Progenitor cell of endocrine pancreas (in vitro differentiated cells): ENCODE results near the gene HACD2. TPM values are rescaled to one million over a fixed set of nuclear protein-coding genes. Genes with fewer than 3 reads are reported as not detected.

ENCODE experiments used
- DNase-seq: peaks from one replicate; pipeline ENCODE4 v3.0.0; 2021; ENCODE audit warnings: low spot score; ENCODE audit not compliant: unreplicated experiment
- H3K27ac Mint-ChIP-seq: 2 replicates; pipeline ENCODE4 v1.8.0; 2021; ENCODE audit warnings: mild to moderate bottlenecking, moderate library complexity, mixed read lengths
- H3K27me3 Mint-ChIP-seq: 2 replicates; pipeline ENCODE4 v1.8.0; 2021; ENCODE audit warnings: mixed read lengths
- H3K36me3 Mint-ChIP-seq: 2 replicates; pipeline ENCODE4 v1.8.0; 2022; ENCODE audit warnings: mixed read lengths; ENCODE audit not compliant: insufficient read depth
- H3K4me1 Mint-ChIP-seq: 2 replicates; pipeline ENCODE4 v1.8.0; 2021; ENCODE audit warnings: low read depth, mixed read lengths
- H3K4me3 Mint-ChIP-seq: 2 replicates; pipeline ENCODE4 v1.8.0; 2021; ENCODE audit warnings: low read depth, mild to moderate bottlenecking, moderate library complexity, mixed read lengths
- H3K9me3 Mint-ChIP-seq: 2 replicates; pipeline ENCODE4 v1.8.0; 2021; ENCODE audit warnings: low read depth, mixed read lengths
- total RNA-seq: library from RNA; stranded (reverse); gene quantifications from 2 replicates; pipeline ENCODE4 v1.2.1, GENCODE V29; 2021
- TF ChIP-seq, protein P1 (sequence below): fragments of 200-600 bp; sonication (generic); IDR thresholded peaks from one replicate; pipeline ENCODE4 v1.5.0; 2021; ENCODE audit warnings: antibody characterized with exemption, mild to moderate bottlenecking; ENCODE audit not compliant: unreplicated experiment

Gene HACD2
- total RNA-seq, 1 donor from 2014 or later = 57.6 TPM

DNA sequence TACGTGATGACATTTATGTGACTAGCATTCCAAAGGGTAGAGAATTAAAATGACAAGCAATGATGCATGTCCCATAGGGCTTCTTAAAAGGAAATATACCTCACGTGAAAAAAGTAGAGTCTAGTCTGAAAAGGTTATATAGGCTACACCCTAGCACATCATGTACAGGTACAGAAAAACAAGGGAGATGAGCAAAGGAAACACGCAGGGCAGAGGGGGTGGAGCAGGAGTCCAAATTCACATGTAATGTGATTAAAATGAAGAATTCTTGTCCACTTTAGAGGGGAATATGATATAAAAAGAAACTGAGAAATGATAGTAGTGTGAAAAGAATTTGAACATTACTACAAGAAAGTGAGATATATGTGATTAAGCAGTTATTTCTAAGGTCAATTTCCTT is 59.4 kb downstream of the HACD2 start:
- TF ChIP-seq, protein P1, sequence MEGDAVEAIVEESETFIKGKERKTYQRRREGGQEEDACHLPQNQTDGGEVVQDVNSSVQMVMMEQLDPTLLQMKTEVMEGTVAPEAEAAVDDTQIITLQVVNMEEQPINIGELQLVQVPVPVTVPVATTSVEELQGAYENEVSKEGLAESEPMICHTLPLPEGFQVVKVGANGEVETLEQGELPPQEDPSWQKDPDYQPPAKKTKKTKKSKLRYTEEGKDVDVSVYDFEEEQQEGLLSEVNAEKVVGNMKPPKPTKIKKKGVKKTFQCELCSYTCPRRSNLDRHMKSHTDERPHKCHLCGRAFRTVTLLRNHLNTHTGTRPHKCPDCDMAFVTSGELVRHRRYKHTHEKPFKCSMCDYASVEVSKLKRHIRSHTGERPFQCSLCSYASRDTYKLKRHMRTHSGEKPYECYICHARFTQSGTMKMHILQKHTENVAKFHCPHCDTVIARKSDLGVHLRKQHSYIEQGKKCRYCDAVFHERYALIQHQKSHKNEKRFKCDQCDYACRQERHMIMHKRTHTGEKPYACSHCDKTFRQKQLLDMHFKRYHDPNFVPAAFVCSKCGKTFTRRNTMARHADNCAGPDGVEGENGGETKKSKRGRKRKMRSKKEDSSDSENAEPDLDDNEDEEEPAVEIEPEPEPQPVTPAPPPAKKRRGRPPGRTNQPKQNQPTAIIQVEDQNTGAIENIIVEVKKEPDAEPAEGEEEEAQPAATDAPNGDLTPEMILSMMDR = no peak
- peaks cover 28% of the 10 kb centered on the region for H3K4me1 Mint-ChIP-seq
- no peaks in the 10 kb centered on the region for H3K27me3 Mint-ChIP-seq
- no peak overlapping the region for H3K4me3 Mint-ChIP-seq
- H3K9me3 Mint-ChIP-seq = no peaks in the 10 kb centered on the region
- H3K36me3 Mint-ChIP-seq = peaks cover 25% of the 10 kb centered on the region
- no peak overlapping the region for H3K27ac Mint-ChIP-seq
- DNase-seq = no peak

DNA sequence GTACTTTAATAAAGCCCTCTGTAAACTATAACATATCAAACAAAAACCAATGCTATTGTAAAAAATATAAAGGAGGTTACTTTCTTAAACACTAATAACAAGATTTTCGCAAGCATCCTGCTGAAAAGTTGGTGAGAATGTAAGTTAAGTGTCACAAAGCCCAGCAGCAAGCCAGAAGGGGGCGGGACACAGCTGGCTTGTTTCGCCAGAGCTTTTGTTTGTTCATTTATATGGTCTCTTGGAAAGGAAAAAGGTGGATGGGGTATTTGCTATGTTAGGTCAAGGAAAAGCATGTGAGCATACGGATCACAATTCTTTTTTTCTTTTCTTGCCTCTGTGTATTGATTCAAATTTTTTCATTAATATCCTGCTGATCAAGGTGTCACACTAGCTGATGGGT is 59.9 kb downstream of the HACD2 start:
- no peak for DNase-seq
- no peaks in the 10 kb centered on the region for H3K9me3 Mint-ChIP-seq
- H3K27ac Mint-ChIP-seq = no peak overlapping the region
- H3K27me3 Mint-ChIP-seq = no peaks in the 10 kb centered on the region
- no peak overlapping the region for H3K4me3 Mint-ChIP-seq
- peaks cover 25% of the 10 kb centered on the region for H3K36me3 Mint-ChIP-seq
- peaks cover 28% of the 10 kb centered on the region for H3K4me1 Mint-ChIP-seq
- TF ChIP-seq, protein P1 = no peak

DNA sequence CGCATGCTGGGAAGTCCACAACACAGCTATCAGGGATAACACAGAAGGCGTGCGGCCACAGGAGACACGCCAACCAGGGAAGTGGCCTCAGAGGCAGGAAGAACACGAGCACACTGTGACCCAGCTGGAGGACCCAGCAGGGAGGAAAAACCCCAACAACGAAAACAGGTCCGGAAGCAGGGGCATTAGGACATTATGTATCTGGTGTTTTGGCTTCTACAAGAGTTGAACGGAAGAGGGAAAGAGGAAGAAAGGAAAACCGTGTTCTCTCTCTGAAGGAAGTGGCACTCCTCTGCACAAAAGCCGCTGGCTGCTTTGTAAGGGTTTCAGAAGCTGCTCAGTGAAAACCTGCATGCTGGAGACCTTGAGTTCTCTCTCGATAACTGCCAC is 61.8 kb downstream of the HACD2 start:
- H3K36me3 Mint-ChIP-seq = peaks cover 25% of the 10 kb centered on the region
- TF ChIP-seq, protein P1 = no peak
- no peaks in the 10 kb centered on the region for H3K27me3 Mint-ChIP-seq
- no peak overlapping the region for H3K4me3 Mint-ChIP-seq
- H3K4me1 Mint-ChIP-seq = peaks cover 25% of the 10 kb centered on the region
- H3K27ac Mint-ChIP-seq = no peak overlapping the region
- DNase-seq = no peak
- H3K9me3 Mint-ChIP-seq = no peaks in the 10 kb centered on the region

DNA sequence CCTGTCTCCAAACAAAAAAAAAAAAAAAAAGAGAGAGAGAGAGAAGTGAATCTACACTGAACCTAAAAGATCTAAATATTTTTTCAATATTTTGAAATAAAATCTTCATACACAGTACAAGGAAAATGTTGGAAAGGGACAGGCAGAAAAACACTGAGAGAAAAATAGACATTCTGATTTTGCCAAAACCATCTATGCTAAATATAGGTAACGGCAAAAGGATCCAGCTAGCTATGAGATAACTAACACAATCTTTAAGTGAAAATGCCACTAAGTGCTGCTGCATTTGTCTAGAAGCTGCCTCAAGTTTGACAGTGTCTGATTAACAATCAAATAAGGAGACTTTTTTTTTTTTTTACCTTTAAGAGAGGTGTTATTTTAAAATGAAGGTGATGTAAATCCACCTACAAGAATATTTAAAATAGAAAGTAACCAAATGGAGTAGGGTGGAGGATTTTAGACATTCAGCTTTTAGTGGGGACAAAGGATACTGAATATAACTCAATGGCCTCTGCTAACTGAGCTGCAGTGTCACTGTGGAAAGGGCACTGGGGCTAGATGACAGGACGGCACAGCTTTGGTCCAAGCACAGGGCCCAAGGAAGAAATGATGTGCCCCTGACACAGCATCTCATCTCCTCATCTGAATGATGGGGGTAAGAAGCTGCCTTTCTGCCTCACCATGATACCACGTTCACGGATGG is 62.4 kb downstream of the HACD2 start:
- no peak for DNase-seq
- H3K4me3 Mint-ChIP-seq = no peak overlapping the region
- no peak overlapping the region for H3K27ac Mint-ChIP-seq
- peaks cover 23% of the 10 kb centered on the region for H3K36me3 Mint-ChIP-seq
- H3K4me1 Mint-ChIP-seq = peaks cover 19% of the 10 kb centered on the region
- H3K27me3 Mint-ChIP-seq = no peaks in the 10 kb centered on the region
- no peaks in the 10 kb centered on the region for H3K9me3 Mint-ChIP-seq
- TF ChIP-seq, protein P1 = no peak

DNA sequence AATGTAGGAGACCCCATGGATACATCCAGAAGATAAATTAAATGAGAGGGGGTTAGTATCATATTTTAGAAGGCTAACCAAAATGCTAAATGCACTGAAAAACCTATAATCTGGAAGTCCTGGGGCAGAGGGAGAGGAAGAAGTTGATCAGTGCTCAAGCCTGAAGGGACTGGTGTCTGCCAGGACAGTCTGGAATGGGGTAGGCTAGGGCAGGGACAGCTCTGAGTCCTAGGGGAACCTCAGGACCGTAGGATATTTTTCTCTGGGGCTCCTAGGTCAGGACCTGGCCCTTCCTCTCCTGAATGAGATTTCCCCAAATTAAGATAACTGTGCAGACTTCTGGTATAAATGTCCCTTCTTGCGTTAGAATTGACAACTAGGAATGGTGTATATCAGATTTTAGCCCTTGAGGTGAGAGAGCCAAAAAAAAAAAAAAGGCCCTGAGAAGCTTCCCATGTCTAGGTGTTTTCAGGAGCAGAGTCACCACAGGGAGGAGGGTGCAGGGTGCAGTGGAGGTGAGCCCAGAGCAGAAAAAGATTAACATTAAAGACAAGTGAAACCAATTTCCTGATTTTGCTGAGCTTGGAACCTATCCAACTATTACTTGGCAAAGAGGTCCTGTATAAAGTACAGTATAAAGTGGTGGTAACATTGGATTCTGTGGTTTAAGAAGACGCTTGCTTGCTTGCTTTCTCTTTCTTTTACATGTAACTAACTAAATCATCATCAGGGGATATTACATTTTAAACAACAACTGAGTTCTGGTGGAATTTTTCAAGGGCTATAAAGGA is 63.5 kb downstream of the HACD2 start:
- peak overlapping the region; percentile 8 for H3K27ac Mint-ChIP-seq
- no peak overlapping the region for H3K4me3 Mint-ChIP-seq
- H3K27me3 Mint-ChIP-seq = no peaks in the 10 kb centered on the region
- H3K9me3 Mint-ChIP-seq = no peaks in the 10 kb centered on the region
- TF ChIP-seq, protein P1 = no peak
- peaks cover 16% of the 10 kb centered on the region for H3K4me1 Mint-ChIP-seq
- peaks cover 15% of the 10 kb centered on the region for H3K36me3 Mint-ChIP-seq
- no peak for DNase-seq
